PC-3 (cell line): ENCODE data around the gene NBPF19. TPM values are rescaled to one million over a fixed set of nuclear protein-coding genes. Genes with fewer than 3 reads are reported as not detected.
A peak's percentile ranks its signal among the peaks of the same experiment; 100 is the strongest.
"Not testable (repeated sequence)": the region's sequence is repeated elsewhere in the genome, so short reads cannot be mapped to it uniquely, and the experiment has no call there.

Experiments used
- ATAC-seq: fragments of 200-7000 bp; cut with Tn5 transposase; 2 replicates; pipeline ENCODE4 v1.9.1; 2020; ENCODE audit warnings: mild to moderate bottlenecking, moderate library complexity
- BruUV-seq: library from RNA; stranded (reverse); fragments of 400-500 nt; replicated peaks from 2 replicates; lab custom pipeline; 2021; lab: Mats Ljungman, UMichigan
- CTCF ChIA-PET: fragments of 300-600 bp; sonication (Branson Sonifier 250); formaldehyde crosslinking; loops from one replicate; lab custom pipeline; 2022; ENCODE audit warnings: antibody characterized with exemption; lab: Charles Lee
- POLR2A ChIA-PET: fragments of 300-600 bp; sonication (Branson Sonifier 250); formaldehyde crosslinking; loops from one replicate; lab custom pipeline; 2022; ENCODE audit warnings: antibody characterized with exemption; ENCODE audit not compliant: unreplicated experiment; lab: Charles Lee
- DNase-seq: peaks from one replicate; pipeline ENCODE4 v3.0.0-alpha.2; 2015
- H2AFZ ChIP-seq: fragments of 300-600 bp; sonication (generic); 2 replicates; pipeline ENCODE4 v1.6.0; 2016; ENCODE audit warnings: antibody characterized with exemption, low read length
- H3F3A ChIP-seq: fragments of 300-600 bp; sonication (generic); one replicate; pipeline ENCODE4 v1.6.0; 2017; ENCODE audit warnings: antibody characterized with exemption, low read length, control low read depth, mild to moderate bottlenecking; ENCODE audit not compliant: unreplicated experiment
- H3K27ac ChIP-seq: fragments of 300-600 bp; sonication (generic); 2 replicates; pipeline ENCODE4 v1.5.1; 2016; ENCODE audit warnings: mild to moderate bottlenecking, low read length
- H3K27me3 ChIP-seq: fragments of 300-600 bp; sonication (generic); 2 replicates; pipeline ENCODE4 v1.6.1; 2016; ENCODE audit warnings: low read length, mixed read lengths
- H3K36me3 ChIP-seq: fragments of 300-600 bp; sonication (generic); 2 replicates; pipeline ENCODE4 v1.6.1; 2016; ENCODE audit warnings: low read depth, mixed run types, low read length, mixed read lengths
- H3K4me1 ChIP-seq: fragments of 300-600 bp; sonication (generic); 2 replicates; pipeline ENCODE4 v1.5.1; 2016; ENCODE audit warnings: low read length; ENCODE audit not compliant: insufficient read depth
- H3K4me2 ChIP-seq: fragments of 300-600 bp; sonication (generic); 2 replicates; pipeline ENCODE4 v1.6.0; 2016; ENCODE audit warnings: low read length
- H3K4me3 ChIP-seq: fragments of 300-600 bp; sonication (generic); 2 replicates; pipeline ENCODE4 v1.5.1; 2016; ENCODE audit warnings: mild to moderate bottlenecking, low read length, mixed read lengths
- H3K79me2 ChIP-seq: fragments of 300-600 bp; sonication (generic); 2 replicates; pipeline ENCODE4 v1.6.1; 2017; ENCODE audit warnings: low read length, mixed read lengths
- H3K9ac ChIP-seq: fragments of 300-600 bp; sonication (generic); 2 replicates; pipeline ENCODE4 v1.6.0; 2016; ENCODE audit warnings: mild to moderate bottlenecking, low read length
- H3K9me2 ChIP-seq: fragments of 300-600 bp; sonication (generic); replicated peaks from 2 replicates; pipeline ENCODE4 v1.6.1; 2016; ENCODE audit warnings: mixed run types, low read length, mixed read lengths
- H3K9me3 ChIP-seq: fragments of 300-600 bp; sonication (generic); 2 replicates; pipeline ENCODE4 v1.6.1; 2016; ENCODE audit warnings: low read length, mixed read lengths
- H4K20me1 ChIP-seq: fragments of 300-600 bp; sonication (generic); 2 replicates; pipeline ENCODE4 v1.6.1; 2016; ENCODE audit warnings: low read length, mixed read lengths
- intact Hi-C: fragments of 100-400 bp; cut with micrococcal nuclease; formaldehyde crosslinking; loops from 2 replicates; pipeline ENCODE4 v1.9.0; 2023
- total RNA-seq: library from RNA; depleted of rRNA; stranded (reverse); fragments of >200 nt; gene quantifications from 2 replicates; pipeline ENCODE4 v1.2.3, GENCODE V29; 2014; rRNA removed

Gene NBPF19
- total RNA-seq, 1 experiment from 2014 or later = 9.8 TPM

GRCh38 chr1:149561806-149562205 lies 87.0 kb downstream of the NBPF19 start:
- H4K20me1 ChIP-seq, H3F3A ChIP-seq, H3K27ac ChIP-seq, H3K9me3 ChIP-seq, H3K9ac ChIP-seq, H3K4me2 ChIP-seq, DNase-seq, H3K9me2 ChIP-seq, ATAC-seq, H3K4me3 ChIP-seq, H3K27me3 ChIP-seq, H3K36me3 ChIP-seq, POLR2A ChIA-PET, intact Hi-C loops, H3K4me1 ChIP-seq, H2AFZ ChIP-seq, BruUV-seq, CTCF ChIA-PET, H3K79me2 ChIP-seq: not testable (repeated sequence)

GRCh38 chr1:149565485-149565884 lies 90.6 kb downstream of the NBPF19 start:
- CTCF ChIA-PET, H3K9ac ChIP-seq, H3K27ac ChIP-seq, DNase-seq, H3K9me3 ChIP-seq, POLR2A ChIA-PET, H3K79me2 ChIP-seq, H3K4me3 ChIP-seq, H3K4me2 ChIP-seq, H3K4me1 ChIP-seq, BruUV-seq, H3K36me3 ChIP-seq, H3K9me2 ChIP-seq, H3K27me3 ChIP-seq, H4K20me1 ChIP-seq, intact Hi-C loops, H2AFZ ChIP-seq, H3F3A ChIP-seq, ATAC-seq: not testable (repeated sequence)

GRCh38 chr1:149572763-149573162 lies 97.9 kb downstream of the NBPF19 start:
- H3F3A ChIP-seq, H3K27me3 ChIP-seq, H3K4me3 ChIP-seq, DNase-seq, H3K4me1 ChIP-seq, H3K9ac ChIP-seq, H3K9me2 ChIP-seq, CTCF ChIA-PET, H4K20me1 ChIP-seq, BruUV-seq, ATAC-seq, H3K9me3 ChIP-seq, H3K79me2 ChIP-seq, H3K4me2 ChIP-seq, intact Hi-C loops, POLR2A ChIA-PET, H2AFZ ChIP-seq, H3K36me3 ChIP-seq, H3K27ac ChIP-seq: not testable (repeated sequence)

- H3F3A ChIP-seq, H2AFZ ChIP-seq, H3K27ac ChIP-seq, H3K9ac ChIP-seq, H3K4me3 ChIP-seq, H3K27me3 ChIP-seq, CTCF ChIA-PET, H3K9me2 ChIP-seq, H3K9me3 ChIP-seq, ATAC-seq, POLR2A ChIA-PET, intact Hi-C loops, BruUV-seq, H4K20me1 ChIP-seq, H3K4me2 ChIP-seq, H3K4me1 ChIP-seq, H3K36me3 ChIP-seq, H3K79me2 ChIP-seq: not testable (repeated sequence)
- DNase-seq = peak; percentile 1
Measured at GRCh38 chr1:149585592-149585991, 110.7 kb downstream of the NBPF19 start.

Other genes starting within 250 kb of the NBPF19 start
- not detected in 2 replicates for gene PPIAL4C, start 108.8 kb downstream of the NBPF19 start, total RNA-seq